GM21619 (cell line): ENCODE data around the gene MYPOP.
"Not testable (repeated sequence)": the region's sequence is repeated elsewhere in the genome, so short reads cannot be mapped to it uniquely, and the experiment has no call there.

Source experiments
- ATAC-seq: cut with Tn5 transposase; IDR thresholded peaks from one replicate; pipeline ENCODE4 v1.9.1; 2021; ENCODE audit not compliant: unreplicated experiment

Gene MYPOP

GRCh38 chr19:45884682-45885555 lies 17.5 kb downstream of the MYPOP start:
- no peak for ATAC-seq

GRCh38 chr19:45883881-45884681 lies 18.3 kb downstream of the MYPOP start:
- ATAC-seq: no peak

GRCh38 chr19:45883586-45883880 lies 18.9 kb downstream of the MYPOP start:
- no peak for ATAC-seq

- no peak for ATAC-seq
Measured at GRCh38 chr19:45882652-45883585, 19.5 kb downstream of the MYPOP start.

GRCh38 chr19:45881909-45882528 lies 20.4 kb downstream of the MYPOP start:
- no peak for ATAC-seq

GRCh38 chr19:45881082-45881908 lies 21.1 kb downstream of the MYPOP start:
- no peak for ATAC-seq

GRCh38 chr19:45879971-45880370 lies 22.4 kb downstream of the MYPOP start:
- no peak for ATAC-seq

GRCh38 chr19:45879055-45879454 lies 23.4 kb downstream of the MYPOP start:
- ATAC-seq: no peak

- no peak for ATAC-seq
Measured at GRCh38 chr19:45878043-45878794, 24.2 kb downstream of the MYPOP start.

- ATAC-seq: no peak
Measured at GRCh38 chr19:45876411-45877197, 25.8 kb downstream of the MYPOP start.

- ATAC-seq: no peak
Measured at GRCh38 chr19:45876161-45876410, 26.3 kb downstream of the MYPOP start.

GRCh38 chr19:45874620-45874966 lies 27.8 kb downstream of the MYPOP start:
- no peak for ATAC-seq

GRCh38 chr19:45873219-45873772 lies 29.1 kb downstream of the MYPOP start:
- ATAC-seq: no peak

GRCh38 chr19:45872095-45872919 lies 30.1 kb downstream of the MYPOP start:
- no peak for ATAC-seq

- ATAC-seq: no peak
Measured at GRCh38 chr19:45870798-45871197, 31.6 kb downstream of the MYPOP start.

- not testable (repeated sequence) for ATAC-seq
Measured at GRCh38 chr19:45867241-45867640, 35.2 kb downstream of the MYPOP start.

GRCh38 chr19:45866400-45867176 lies 35.8 kb downstream of the MYPOP start:
- no peak for ATAC-seq
